Stimulated activated CD8-positive, alpha-beta memory T cell treated with anti-CD3 and anti-CD28 coated beads, Interleukin-7, amount 100 ng/mL, for 1 hour (primary cell): Measurements from ENCODE around the gene IGLL1.
"Not testable (repeated sequence)": the region's sequence is repeated elsewhere in the genome, so short reads cannot be mapped to it uniquely, and the experiment has no call there.

Experiments
- DNase-seq, 2 donors: peaks; one replicate each; pipeline ENCODE4 v3.0.0-alpha.2; 2020; ENCODE audit warnings: low read depth in 2 of 2

Gene IGLL1

DNA sequence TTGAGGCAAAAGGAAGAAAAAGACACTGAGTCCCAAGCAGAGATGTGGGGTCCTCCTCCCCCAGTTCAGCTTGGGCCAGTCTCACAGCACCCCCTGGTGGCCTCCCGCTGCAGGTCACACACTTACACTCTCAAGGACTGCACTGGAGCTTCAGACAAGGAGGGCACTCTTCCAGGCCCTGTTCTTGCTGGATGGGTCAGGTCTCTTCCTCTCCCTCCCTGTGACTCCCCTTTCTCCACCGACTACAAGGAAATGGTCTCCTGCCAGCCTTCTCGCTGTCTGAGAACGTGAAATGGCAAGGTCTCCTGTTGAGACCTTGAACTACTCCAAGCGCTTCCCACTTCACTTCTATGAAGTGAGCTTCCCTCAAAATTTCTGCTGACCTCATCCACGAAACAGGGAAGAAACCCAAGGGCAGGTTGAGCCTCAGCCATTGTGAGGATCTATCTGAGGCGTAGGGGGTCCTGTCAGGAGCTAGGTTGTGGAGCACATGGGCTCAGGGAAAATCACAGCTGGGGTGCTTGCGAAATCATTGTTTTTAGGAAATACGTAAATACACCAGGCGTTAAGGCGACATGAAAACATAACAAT is 11.2 kb upstream of the IGLL1 start:
- DNase-seq = peak in 1 of 2 donors; percentile 30

DNA sequence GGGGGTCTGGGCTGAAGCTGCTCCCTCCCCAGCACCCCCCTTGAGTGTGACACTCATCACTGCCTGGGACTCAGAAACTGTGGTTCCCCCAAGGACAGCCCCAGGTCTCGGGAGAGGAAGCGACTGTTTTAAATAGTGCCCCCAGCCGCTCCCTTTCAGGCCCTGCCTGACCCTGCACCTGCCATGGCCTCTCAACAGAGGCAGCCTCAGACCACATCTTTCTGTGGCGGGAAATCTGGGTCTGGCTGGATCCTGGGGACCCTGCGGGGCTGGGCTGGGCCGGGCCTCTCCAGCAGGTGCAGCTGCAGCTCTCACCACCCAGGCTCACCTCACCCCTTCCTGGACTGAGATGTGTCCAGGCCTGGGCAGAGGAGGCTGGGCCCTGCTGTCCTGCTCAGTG is 3.7 kb upstream of the IGLL1 start:
- DNase-seq = no peak

DNA sequence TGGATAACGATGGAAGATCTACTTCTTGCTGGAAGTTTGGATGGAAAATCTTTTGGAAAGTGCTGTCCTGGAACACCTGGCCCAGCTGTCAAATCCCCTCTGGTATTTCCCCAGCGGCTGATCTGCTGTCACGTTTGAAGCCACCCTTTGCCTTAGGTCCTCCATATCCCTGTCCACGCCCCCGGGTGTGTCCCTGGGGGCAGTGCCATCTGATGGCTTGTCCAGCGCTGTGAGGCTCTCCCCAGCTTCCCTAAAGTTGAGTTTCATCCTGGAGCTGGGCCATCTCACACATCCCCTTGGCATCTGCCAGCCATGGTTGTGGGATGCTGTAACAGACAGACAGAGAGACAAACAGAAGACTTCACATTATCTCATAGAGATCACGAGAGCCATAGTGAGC is 3.1 kb upstream of the IGLL1 start:
- no peak for DNase-seq

DNA sequence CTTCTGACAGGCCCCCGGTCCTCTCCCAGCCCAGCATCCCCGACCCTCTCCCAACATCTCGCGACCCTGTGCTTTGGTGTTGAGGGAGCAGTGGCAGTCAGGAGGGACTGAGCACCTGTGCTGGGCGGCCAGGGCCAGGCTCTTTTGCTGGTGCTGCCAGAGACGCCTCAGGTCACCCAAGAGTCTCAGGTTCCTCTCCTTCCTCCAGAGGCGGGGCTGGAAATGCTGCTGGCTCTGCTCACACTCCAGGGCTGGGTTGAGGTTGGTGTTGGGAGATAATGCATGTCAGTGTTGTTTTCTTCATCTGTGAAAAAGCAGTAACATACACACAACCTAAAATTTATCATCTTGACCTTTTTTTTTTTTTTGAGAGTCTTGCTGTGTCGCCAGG is 1.2 kb upstream of the IGLL1 start:
- no peak for DNase-seq

DNA sequence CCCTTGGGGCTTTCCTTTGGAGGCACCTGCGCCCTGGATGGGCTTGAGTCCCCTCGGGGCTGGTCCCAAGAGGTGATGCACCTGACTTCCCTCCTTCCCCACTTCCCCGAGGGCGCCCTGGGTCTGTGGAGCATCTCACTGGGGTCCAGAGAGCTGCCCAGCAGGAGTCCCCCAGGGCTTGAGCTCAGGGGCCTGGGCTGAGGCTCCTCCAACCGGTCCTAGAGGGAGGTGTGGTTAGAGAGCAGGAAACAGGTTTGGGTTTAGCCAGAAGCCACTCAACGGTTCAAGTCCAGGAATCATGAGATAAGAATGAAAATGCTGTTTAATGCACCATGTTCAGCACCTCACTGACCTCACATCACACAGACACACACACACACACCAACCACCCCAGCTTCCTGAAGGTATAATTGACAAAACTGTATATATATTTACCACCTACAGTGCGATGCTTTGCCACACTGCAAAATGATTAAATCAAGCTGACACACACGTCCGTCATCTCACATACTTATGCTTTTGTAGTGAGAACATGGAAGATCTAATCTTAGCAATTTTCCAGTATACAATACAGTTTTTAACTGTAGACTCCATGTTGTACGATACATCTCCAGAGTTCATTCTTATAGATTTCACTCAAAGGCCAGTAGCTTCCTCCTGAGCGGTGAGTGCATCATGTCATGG is 628 bp upstream of the IGLL1 start:
- no peak for DNase-seq

DNA sequence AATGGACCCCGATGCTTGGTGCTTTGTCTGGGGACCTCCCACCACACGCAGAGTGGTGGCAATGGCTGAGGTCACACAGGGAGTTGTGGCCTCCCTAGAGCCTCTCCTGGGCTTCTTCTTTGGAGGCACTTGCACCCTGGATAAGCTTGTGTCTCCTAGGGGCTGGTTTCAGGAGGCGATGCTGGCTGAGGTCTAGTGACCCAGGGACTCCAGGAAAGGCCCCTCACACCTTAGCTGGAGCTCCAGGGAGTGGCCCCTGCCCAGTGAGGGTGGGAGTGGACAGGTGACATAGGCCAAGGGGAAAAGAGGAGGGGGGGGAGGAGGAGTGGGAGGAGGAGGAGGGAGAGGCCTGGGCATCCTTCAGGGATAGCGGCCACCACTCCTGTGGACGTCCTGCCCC is 810 bp downstream of the IGLL1 start:
- DNase-seq = no peak

DNA sequence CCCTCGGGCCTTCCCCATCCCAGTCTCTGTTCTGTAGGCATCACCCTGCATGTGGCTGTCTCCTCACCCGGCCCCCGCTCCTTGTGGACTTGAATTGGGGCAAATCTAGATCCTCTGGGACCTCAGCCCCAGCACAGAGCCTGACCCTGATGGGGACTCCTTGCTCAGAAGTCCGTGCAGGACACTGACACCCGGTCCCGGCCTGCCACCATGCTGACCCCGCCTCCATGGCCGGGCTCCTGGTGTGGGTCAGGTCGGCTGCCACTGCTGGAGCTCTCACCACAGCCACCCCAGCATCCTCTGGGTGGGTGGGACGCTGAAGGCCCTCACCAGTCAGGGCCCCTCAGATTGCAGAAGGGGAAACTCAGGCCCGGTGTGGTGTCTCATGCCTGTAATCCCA is 1.8 kb downstream of the IGLL1 start:
- no peak for DNase-seq

DNA sequence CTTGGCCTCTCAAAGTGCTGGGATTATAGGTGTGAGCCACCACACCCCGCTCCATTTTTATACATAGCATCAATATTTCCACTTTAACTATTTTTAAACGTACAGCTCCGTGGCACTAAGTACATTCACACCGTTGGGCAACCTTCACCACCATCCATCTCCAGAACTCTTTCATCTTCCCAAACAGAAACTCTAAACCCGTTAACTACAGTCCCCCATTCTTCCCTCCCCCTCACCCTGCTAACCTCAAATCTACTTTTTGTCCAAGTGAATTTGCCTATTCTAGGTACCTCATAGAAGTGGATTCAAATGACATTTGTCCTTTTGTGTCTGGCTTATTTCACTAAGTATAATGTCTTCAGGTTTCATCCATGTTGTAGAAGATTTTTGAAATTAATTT is 3.4 kb downstream of the IGLL1 start:
- DNase-seq = no peak

DNA sequence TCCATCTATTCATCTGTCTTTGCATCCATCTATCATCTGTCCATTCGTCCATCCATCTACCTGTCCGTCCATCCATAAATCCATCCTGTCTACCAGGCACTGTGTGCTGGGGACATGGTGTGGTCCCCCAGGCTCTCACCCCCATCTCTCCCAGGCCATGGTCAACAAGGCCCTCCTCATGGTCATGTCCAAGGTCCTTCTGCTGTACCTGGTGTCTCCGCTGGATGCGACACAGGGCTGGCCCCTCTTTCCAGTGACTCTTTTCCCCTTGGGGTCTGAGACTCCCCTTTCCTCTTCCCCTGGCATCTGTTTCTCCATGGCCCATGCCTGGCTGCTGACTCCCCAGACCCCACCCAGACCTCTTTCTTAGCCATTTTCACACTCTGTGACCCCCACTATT is 4.5 kb downstream of the IGLL1 start:
- DNase-seq = no peak

DNA sequence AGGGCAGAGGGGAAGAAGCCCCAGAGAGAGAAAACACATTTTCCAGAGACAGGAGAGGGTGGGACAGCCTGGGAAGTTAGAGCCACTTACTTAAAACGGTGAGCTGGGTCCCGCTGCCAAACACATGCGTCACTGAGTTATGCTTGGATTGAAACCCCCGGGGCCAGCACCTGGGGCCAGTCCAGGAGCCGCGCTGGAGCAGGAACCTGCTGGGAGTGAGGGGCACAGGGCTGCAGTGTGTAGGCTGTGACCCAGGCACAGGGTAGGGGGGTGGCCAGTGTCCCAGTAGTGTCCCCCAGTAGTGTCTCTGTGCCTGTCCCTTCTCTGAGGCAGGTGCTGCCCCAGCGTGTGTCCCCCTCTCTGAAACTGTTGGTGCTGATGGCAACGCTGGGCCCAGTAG is 5.2 kb downstream of the IGLL1 start:
- no peak for DNase-seq

DNA sequence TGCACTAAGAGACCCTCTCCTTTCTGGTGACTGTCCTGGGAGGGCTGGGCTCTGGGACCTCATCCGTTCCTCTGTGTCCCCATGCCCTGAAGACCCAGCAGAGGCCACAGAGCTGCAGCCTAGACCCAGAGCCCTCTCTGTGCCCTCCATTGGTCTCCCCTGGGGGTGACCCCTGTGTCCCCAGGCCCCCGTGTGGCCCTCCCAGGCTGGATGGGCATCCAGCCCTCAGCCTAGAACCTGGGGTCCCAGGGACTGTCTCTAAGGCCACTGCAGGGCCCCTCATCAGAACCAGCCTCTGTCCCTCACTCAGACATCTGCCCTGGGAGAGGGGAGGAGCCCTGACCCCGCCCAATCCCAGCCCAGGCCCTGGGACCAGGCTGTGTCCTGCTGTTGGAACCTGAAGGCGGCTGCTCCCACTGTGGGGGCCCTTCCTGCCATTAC is 5.7 kb downstream of the IGLL1 start:
- no peak for DNase-seq

DNA sequence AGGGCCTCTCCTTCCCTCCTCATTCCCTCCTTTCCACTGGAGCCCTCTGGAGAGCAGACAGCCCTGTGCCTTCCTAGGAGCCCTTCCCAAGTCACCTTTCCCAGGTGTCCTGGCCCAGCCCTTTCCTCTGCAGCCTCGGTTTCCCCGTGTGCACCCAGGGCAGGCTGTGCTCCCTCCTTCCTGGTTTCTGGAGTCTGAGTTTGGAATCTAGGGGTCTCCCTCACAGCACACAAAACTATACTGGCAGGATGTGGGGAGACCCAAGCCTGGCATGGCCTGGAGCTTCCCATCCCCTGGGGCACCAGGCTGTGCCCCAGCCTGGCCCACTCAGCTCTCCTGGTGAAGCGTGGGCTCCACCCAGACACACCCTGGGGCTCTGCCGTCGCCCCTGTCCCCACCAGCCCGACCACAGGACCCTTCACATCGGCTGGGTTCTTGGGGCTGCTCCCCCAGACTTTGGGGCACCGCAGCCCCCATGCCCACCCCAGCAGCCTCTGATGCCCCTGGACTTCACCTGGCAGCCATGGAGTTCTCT is 6.3 kb downstream of the IGLL1 start:
- not testable (repeated sequence) for DNase-seq

DNA sequence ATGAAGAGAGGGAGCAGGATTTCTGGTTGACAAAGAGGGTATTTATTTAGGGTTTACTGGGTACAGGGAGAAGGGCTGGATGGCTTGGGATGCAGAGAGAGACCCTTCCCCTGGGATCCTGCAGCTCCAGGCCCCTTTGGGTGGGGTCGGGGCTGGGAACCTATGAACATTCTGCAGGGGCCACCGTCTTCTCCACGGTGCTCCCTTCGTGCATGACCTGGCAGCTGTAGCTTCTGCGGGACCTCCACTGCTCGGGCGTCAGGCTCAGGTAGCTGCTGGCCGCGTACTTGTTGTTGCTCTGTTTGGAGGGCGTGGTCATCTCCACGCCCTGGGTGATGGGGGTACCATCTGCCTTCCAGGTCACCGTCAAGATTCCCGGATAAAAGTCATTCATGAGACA is 7.0 kb downstream of the IGLL1 start:
- not testable (repeated sequence) for DNase-seq

DNA sequence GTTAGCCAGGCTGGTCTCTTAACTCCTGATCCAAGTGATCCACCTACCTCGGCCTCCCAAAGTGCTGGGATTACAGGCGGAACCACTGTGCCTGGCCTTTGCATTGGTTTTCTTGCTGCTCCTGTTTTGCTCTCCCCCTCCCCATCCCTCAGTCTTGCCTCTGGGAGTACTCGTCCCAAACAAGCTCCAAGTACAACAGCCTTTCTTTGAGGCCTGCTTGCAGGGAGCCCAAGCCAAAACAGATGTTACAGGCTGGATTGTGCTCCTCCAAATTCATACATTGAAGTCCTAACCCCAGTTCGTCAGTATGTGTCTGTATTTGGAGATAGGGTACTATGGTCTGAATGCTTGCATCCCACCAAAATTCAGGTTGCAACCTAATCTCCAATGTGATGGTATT is 8.6 kb downstream of the IGLL1 start:
- no peak for DNase-seq

DNA sequence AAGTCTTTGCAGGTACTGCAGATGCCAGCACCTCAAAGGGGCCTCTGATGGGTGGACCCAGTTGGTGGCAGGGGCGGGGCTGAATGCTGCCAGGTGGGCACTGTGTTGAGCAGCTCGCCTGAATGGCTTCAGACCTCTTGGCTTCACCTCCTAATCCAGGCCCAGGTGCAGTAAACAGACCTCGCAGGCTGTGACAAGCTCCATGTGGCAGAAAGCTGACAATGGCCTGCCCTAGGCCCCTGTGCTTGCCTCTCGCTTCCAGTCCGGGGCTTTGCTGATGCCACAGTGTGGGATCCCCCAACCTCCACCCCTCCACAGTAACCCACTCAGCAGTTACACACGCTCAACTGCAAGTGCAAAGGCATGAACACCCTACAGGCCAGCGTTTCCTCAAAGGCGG is 9.4 kb downstream of the IGLL1 start:
- no peak for DNase-seq

DNA sequence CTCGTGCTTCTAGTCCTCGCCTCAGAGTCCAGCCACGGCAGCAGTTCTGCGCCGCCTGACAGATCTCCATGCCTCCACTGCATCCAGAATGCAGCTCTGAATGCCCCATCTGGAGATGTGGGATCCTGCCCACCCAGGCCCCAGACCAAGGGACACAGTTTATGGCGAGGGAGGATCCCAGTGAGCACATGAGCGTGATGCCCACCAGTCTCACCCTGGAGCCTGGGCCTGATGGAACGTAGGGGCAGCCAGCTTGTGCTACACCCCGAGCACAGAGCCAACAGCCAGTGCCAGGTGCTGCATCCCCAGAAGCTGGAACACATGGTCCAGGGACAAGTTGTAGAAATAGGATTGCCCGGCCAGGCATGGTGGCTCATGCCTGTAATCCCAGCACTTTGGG is 10.4 kb downstream of the IGLL1 start:
- DNase-seq = no peak

DNA sequence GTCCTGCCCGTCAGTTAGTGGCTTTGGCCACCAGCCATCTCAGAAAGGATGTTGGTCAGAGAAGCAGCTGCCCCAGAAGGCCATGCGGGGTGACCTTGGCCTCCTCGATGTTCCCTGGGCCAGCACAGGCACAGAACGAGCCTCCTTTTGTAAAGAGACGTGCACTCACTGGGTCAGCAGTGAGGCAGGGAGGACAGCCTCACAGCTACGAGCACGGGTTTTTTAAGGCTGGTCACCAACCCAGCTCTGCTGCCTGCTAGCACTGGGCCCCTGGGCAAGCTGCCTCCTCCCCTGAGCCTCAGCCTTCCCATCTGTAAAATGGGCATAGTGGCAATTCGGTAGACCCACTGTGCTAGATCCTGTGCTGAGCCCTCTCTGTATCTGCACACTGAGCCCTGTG is 10.8 kb downstream of the IGLL1 start:
- no peak for DNase-seq

DNA sequence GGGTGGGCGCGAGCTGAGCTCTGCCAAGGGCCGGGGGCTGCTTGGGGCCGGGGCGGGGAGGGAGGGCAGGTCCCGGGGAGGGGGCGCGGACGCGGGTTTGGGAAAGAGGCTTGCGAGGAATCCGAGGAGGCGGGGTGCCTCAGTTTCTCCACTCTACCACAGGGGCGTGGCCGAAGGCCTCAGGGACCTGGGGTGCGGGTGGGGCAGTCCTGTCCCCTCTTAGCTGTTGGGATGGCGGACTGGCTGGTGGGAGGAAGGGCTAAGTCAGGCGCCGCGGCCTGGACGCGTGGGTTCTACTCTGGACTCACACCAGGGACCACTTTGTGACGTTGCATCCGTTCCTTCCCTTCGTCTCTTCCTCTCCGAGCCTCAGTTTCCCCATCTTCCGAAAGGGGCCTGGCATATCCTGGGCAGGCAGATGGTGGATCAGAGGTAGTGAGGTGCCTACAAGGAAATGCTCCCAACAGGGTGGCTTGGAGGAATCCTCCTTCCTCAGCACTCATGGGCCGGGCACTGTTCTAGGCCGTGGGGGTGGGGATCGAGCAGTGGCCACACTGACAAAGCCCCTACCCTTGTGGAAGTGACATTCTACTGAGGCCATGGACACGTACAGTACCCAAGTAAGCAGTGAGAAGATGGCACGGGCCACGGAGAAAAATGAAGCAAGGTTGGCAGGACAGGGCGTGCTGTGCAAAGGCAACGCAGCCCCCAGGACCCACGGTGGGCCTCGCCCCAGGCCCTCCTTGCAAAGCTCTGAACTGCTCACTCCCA is 13.2 kb downstream of the IGLL1 start:
- DNase-seq = no peak

DNA sequence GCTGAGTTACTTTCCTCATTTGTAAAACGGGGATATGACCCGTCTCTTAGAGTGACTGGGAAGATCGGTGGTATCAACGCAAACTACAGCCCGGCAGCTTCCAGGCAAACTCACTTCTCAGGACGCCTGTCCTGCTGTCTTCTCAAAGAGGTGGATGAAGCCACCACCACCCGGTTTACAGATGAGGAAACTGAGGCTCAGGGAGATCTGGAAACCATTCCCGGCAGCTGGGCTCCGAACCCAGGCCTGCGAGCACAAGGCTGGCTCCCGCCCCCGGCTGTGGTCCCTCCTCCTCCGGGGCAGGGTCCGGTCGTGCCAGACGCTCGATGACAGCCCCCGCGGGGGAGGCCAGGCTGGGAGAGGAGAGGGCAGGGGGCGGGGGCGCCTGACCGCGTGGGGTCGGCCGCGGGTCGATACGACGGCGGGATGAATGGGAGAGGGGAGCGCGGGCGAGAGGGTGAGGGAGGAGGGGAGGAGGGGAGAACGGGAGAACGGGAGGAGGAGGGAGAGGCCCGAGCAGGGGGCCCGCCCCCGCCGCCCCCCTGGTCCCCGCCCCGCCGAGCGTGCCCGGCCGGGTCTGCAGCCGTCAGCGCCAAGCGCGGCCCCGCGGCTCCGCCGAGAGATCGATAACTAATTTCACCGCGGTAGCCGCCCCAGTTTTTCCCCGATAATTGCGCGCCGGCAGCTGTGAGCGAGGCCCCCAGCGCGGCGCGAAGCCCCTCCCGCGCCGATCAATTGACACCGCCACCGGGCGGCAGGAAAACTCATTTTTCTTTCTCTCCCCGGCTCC is 14.0 kb downstream of the IGLL1 start:
- no peak for DNase-seq

DNA sequence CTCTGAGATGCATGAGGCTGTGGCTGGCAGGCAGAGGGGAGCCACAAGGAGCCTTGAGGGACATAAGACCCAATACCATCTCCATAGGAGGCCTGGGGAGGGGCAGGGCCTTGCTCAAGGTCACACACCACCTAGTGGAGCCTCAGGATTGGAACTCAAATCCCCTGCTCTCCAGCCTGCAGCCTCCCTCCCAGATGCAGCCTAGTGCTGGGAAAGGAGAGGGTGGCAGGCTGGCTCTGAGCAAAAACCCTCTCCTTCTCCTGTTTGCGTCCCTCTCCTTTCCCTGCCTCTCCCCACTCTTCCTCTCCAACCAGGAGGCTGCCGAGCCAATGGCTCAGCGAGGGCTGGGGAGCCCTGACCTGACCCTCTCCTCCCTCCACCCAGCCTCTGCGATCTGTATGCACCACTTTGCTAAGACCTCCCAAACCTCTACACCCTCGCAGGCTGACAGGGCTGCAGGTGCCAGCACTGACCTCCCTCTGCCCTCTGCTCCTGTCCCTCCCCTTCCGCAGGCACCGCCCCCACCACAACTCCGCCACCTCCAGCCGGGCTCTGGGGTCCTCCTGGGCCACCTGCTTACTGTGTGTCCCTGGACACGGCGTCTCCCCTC is 14.7 kb downstream of the IGLL1 start:
- DNase-seq = no peak

DNA sequence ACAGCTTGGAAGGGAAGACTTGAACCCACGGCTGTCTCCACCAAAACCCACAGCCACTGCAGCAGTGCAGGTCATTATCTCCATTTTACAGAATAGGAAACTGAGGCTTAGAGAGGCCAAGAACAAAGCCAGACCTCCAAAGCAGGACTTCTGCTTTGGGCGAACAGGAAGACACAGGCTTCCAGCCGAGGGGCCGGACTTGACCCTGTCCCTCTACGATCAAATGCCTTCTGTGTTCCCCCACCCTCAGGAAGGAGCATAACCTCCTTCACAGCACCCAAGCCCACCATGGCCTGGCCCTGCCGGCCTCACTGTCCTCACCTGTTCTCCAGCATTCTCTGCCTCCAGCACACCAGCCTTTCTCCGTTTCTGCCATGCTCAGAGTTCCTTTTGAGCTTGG is 15.8 kb downstream of the IGLL1 start:
- DNase-seq = no peak

DNA sequence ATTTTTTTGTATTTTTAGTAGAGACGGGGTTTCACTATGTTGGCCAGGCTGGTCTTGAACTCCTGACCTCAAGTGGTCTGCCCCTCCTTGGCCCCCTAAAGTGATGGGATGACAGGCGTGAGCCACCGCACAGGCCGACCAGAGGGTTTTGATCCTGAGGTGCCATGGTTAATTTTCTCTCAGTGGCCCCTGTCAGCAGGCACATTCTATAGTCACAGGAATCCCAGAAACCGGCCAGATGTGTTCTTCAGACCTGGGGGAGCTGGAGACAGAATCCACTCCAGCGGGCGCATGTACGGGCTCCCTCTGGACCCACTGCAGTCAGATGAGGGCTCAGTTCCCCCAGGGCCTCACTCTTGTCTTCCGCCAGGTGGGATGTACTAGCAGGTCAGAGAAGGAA is 17.0 kb downstream of the IGLL1 start:
- no peak for DNase-seq
